H1 (cell line): ENCODE measurements around the gene POGLUT2. TPM values are rescaled to one million over a fixed set of nuclear protein-coding genes. Genes with fewer than 3 reads are reported as not detected.

Experiments
- BACH1 ChIP-seq: IDR thresholded peaks from 2 replicates; pipeline ENCODE4 v1.6.1; 2012; ENCODE audit warnings: low read length, improper control_type of control experiment
- HDAC6 ChIP-seq: IDR thresholded peaks from one replicate; pipeline ENCODE4 v1.7.1; 2012; ENCODE audit warnings: low read depth, mild to moderate bottlenecking, inconsistent platforms, low read length, moderate library complexity
- JUN ChIP-seq: IDR thresholded peaks from 2 replicates; pipeline ENCODE4 v1.6.1; 2011; ENCODE audit warnings: low read depth, mild to moderate bottlenecking, improper control_type of control experiment, low read length
- KDM4A ChIP-seq: IDR thresholded peaks from one replicate; pipeline ENCODE4 v1.7.1; 2012; ENCODE audit warnings: low read depth, mild to moderate bottlenecking, moderate library complexity, low read length, inconsistent platforms; ENCODE audit not compliant: severe bottlenecking
- SIN3A ChIP-seq, 2 experiments: IDR thresholded peaks in 1 of 2; conservative IDR thresholded peaks in 1 of 2; 2 replicates each; pipeline ENCODE4 v1.6.1; 2011 to 2012; ENCODE audit warnings: low read length in 2 of 2, improper control_type of control experiment in 1 of 2, low read depth in 1 of 2, mild to moderate bottlenecking in 1 of 2
- SIX5 ChIP-seq: IDR thresholded peaks from 2 replicates; pipeline ENCODE4 v1.6.1; 2011; ENCODE audit warnings: mild to moderate bottlenecking, low read depth, low read length
- SP4 ChIP-seq: IDR thresholded peaks from 2 replicates; pipeline ENCODE4 v1.6.1; 2012; ENCODE audit warnings: low read length, inconsistent platforms
- polyA plus RNA-seq, 7 experiments: library from polyadenylated mRNA; depleted of rRNA in 3 of 7; stranded (reverse) in 5 of 7; unstranded in 2 of 7; fragments of >200 nt in 5 of 7; fragments of 200-250 nt in 2 of 7; gene quantifications; 1 replicate in 5 of 7; 2 replicates in 1 of 7; 4 replicates in 1 of 7; pipeline versions ENCODE4 v1.2.1 to v1.2.3, GENCODE V29; 2011 to 2013; ENCODE audit warnings: missing spikeins in 2 of 7, mixed read lengths in 2 of 7
- total RNA-seq: library from RNA; stranded (reverse); fragmentation: NEBNext Ultra II Directional; extraction: Animal tissue kit (Norgen Biotek cat#: 25700); gene quantifications from 2 replicates; pipeline ENCODE4 v1.2.1, GENCODE V29; 2021
- TF ChIP-seq, protein P1 (sequence below): fragments of 300-600 bp; sonication (generic); IDR thresholded peaks from 2 replicates; pipeline ENCODE4 v1.7.1; 2012; ENCODE audit warnings: low read length, moderate library complexity, mild to moderate bottlenecking, inconsistent platforms; ENCODE audit not compliant: insufficient replicate concordance

POGLUT2 gene
- total and polyA plus RNA-seq, 2 of the 8 experiments (the other 6 are each of a cell fraction or from before 2014, with no cell fraction given): 9.9 to 22.3 TPM

- TF ChIP-seq, protein P1, sequence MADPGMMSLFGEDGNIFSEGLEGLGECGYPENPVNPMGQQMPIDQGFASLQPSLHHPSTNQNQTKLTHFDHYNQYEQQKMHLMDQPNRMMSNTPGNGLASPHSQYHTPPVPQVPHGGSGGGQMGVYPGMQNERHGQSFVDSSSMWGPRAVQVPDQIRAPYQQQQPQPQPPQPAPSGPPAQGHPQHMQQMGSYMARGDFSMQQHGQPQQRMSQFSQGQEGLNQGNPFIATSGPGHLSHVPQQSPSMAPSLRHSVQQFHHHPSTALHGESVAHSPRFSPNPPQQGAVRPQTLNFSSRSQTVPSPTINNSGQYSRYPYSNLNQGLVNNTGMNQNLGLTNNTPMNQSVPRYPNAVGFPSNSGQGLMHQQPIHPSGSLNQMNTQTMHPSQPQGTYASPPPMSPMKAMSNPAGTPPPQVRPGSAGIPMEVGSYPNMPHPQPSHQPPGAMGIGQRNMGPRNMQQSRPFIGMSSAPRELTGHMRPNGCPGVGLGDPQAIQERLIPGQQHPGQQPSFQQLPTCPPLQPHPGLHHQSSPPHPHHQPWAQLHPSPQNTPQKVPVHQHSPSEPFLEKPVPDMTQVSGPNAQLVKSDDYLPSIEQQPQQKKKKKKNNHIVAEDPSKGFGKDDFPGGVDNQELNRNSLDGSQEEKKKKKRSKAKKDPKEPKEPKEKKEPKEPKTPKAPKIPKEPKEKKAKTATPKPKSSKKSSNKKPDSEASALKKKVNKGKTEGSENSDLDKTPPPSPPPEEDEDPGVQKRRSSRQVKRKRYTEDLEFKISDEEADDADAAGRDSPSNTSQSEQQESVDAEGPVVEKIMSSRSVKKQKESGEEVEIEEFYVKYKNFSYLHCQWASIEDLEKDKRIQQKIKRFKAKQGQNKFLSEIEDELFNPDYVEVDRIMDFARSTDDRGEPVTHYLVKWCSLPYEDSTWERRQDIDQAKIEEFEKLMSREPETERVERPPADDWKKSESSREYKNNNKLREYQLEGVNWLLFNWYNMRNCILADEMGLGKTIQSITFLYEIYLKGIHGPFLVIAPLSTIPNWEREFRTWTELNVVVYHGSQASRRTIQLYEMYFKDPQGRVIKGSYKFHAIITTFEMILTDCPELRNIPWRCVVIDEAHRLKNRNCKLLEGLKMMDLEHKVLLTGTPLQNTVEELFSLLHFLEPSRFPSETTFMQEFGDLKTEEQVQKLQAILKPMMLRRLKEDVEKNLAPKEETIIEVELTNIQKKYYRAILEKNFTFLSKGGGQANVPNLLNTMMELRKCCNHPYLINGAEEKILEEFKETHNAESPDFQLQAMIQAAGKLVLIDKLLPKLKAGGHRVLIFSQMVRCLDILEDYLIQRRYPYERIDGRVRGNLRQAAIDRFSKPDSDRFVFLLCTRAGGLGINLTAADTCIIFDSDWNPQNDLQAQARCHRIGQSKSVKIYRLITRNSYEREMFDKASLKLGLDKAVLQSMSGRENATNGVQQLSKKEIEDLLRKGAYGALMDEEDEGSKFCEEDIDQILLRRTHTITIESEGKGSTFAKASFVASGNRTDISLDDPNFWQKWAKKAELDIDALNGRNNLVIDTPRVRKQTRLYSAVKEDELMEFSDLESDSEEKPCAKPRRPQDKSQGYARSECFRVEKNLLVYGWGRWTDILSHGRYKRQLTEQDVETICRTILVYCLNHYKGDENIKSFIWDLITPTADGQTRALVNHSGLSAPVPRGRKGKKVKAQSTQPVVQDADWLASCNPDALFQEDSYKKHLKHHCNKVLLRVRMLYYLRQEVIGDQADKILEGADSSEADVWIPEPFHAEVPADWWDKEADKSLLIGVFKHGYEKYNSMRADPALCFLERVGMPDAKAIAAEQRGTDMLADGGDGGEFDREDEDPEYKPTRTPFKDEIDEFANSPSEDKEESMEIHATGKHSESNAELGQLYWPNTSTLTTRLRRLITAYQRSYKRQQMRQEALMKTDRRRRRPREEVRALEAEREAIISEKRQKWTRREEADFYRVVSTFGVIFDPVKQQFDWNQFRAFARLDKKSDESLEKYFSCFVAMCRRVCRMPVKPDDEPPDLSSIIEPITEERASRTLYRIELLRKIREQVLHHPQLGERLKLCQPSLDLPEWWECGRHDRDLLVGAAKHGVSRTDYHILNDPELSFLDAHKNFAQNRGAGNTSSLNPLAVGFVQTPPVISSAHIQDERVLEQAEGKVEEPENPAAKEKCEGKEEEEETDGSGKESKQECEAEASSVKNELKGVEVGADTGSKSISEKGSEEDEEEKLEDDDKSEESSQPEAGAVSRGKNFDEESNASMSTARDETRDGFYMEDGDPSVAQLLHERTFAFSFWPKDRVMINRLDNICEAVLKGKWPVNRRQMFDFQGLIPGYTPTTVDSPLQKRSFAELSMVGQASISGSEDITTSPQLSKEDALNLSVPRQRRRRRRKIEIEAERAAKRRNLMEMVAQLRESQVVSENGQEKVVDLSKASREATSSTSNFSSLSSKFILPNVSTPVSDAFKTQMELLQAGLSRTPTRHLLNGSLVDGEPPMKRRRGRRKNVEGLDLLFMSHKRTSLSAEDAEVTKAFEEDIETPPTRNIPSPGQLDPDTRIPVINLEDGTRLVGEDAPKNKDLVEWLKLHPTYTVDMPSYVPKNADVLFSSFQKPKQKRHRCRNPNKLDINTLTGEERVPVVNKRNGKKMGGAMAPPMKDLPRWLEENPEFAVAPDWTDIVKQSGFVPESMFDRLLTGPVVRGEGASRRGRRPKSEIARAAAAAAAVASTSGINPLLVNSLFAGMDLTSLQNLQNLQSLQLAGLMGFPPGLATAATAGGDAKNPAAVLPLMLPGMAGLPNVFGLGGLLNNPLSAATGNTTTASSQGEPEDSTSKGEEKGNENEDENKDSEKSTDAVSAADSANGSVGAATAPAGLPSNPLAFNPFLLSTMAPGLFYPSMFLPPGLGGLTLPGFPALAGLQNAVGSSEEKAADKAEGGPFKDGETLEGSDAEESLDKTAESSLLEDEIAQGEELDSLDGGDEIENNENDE: no peak
- TF ChIP-seq JUN (no peak), HDAC6 (no peak), SP4 (no peak), BACH1 (no peak), SIN3A (conservative IDR thresholded peaks at IDR 0.05 in 1 of 2, IDR thresholded peaks at IDR 0.05 in 1 of 2; ENCODE audit: low read depth in 1 of 2, low read length in 2 of 2) (no peak), SIX5 (no peak), KDM4A (no peak)
Observed at GRCh38 chr13:102825400-102825799, 26.6 kb upstream of the POGLUT2 start (continued).
